Ovary (tissue), 9 donors: ENCODE results near the gene OOSP1. TPM values are rescaled to one million over a fixed set of nuclear protein-coding genes. Genes with fewer than 3 reads are reported as not detected.

Experiments
- DNase-seq, 5 donors: peaks; one replicate each; pipeline ENCODE4 v3.0.0-alpha.2; 2019 to 2020
- H3K27ac ChIP-seq, 2 donors: fragments of 200-600 bp; one replicate each; pipeline versions ENCODE4 v1.5.1 to v1.8.0; 2019 to 2022
- H3K27me3 ChIP-seq: fragments of 200-600 bp; one replicate; pipeline ENCODE4 v1.8.0; 2022
- H3K36me3 ChIP-seq: fragments of 200-600 bp; sonication (generic); one replicate; pipeline ENCODE4 v1.5.1; 2019
- H3K4me1 ChIP-seq: one replicate; pipeline ENCODE4 v1.8.1; 2013; ENCODE audit warnings: mild to moderate bottlenecking, moderate library complexity; ENCODE audit not compliant: insufficient read depth
- H3K4me3 ChIP-seq: fragments of 200-600 bp; sonication (generic); one replicate; pipeline ENCODE4 v1.5.1; 2017
- H3K9me3 ChIP-seq, 2 donors: fragments of 200-600 bp in 1 of 2; sonication (generic) in 1 of 2; one replicate each; pipeline versions ENCODE4 v1.5.1 to v1.8.1; 2013 to 2019; ENCODE audit warnings: mild to moderate bottlenecking in 1 of 2, moderate library complexity in 1 of 2
- CTCF ChIP-seq, 3 donors: fragments of 450-650 bp in 2 of 3; fragments of 200-600 bp in 1 of 3; IDR thresholded peaks; one replicate each; pipeline versions ENCODE4 v1.5.1 to v1.8.0; 2016 to 2022; ENCODE audit warnings: antibody characterized with exemption in 3 of 3, mild to moderate bottlenecking in 1 of 3
- EP300 ChIP-seq: sonication (generic); formaldehyde crosslinking; IDR thresholded peaks from one replicate; pipeline ENCODE4 v1.6.1; 2017; ENCODE audit warnings: antibody characterized with exemption
- POLR2A ChIP-seq: fragments of 450-650 bp; IDR thresholded peaks from one replicate; pipeline ENCODE4 v1.6.1; 2017; ENCODE audit warnings: antibody characterized with exemption, mild to moderate bottlenecking, moderate library complexity
- WGBS, 3 donors: extraction: QIAGEN DNeasy Blood & Tissue Kit in 1 of 3; methylation state at CpG; one replicate each; pipeline versions ENCODE4 v1.1.5 to v1.1.7; 2013 to 2017; 5-methylcytosine and 5-hydroxymethylcytosine counted together
- intact Hi-C, 4 donors: fragments of 100-400 bp; cut with DNase I; formaldehyde crosslinking; loops; one replicate each; pipeline versions ENCODE4 v1.11.0 to v1.15.1; 2022 to 2023
- polyA plus RNA-seq, 2 donors: library from polyadenylated mRNA; stranded (reverse); fragments of 200-250 nt in 1 of 2; fragments of 350-450 nt in 1 of 2; fragmentation: Illumina TruSeq in 1 of 2; extraction: RNeasy Lipid Tissue Mini Kit (QIAGEN cat#74804) in 1 of 2; gene quantifications; one replicate each; pipeline ENCODE4 v1.2.3, GENCODE V29; 2013 to 2014
- total RNA-seq, 7 donors: library from RNA; depleted of rRNA in 2 of 7; stranded (reverse); fragments of >200 nt in 2 of 7; fragmentation: NEBNext Ultra II Directional in 3 of 7; extraction: Animal tissue kit (Norgen Biotek cat#: 25700) in 3 of 7; gene quantifications; one replicate each; pipeline versions ENCODE4 v1.1.0 to v1.2.4, GENCODE V29; 2016 to 2023
- donor health status: DM: no; HTN: no; CAD: no; lungs with moderate emphysema.
- donor health status: DM: no; HTN: no; CAD: no.
- donor health status: Bipolar disorder and iron deficiency.
- donor health status: DM: yes; HTN: yes; CAD: no.
- donor health status: DM: no; HTN: no; CAD: no.
- donor health status: DM: yes; HTN: yes; CAD: no.

OOSP1 gene
- total and polyA plus RNA-seq, 9 donors = not detected

- no peaks in the 10 kb centered on the region for H3K27me3 ChIP-seq
- H3K4me3 ChIP-seq = no peak overlapping the region
- WGBS, 3 donors = 54 to 59% (median 55%) methylated on average over 2 of the region's 2 CpGs
- no peak for DNase-seq
- H3K27ac ChIP-seq = no peak overlapping the region
- no peaks in the 10 kb centered on the region for H3K36me3 ChIP-seq
- H3K9me3 ChIP-seq = no peaks in the 10 kb centered on the region
- TF ChIP-seq POLR2A (no peak), CTCF (IDR thresholded peaks at IDR 0.05) (no peak), EP300 (no peak)
- no peaks in the 10 kb centered on the region for H3K4me1 ChIP-seq
- intact Hi-C loops = no loop called here
These were observed 6.5 kb downstream of the OOSP1 start for GRCh38 chr11:59944720-59945119.

- 83 to 84% (median 83%) methylated on average over 4 of the region's 4 CpGs for WGBS, 3 donors
- Histone ChIP-seq H3K4me3 (no peak overlapping the region), H3K36me3 (no peaks in the 10 kb centered on the region), H3K27me3 (no peaks in the 10 kb centered on the region), H3K27ac (no peak overlapping the region), H3K9me3 (no peaks in the 10 kb centered on the region), H3K4me1 (no peaks in the 10 kb centered on the region)
- intact Hi-C loops = loop anchor here in 1 of 4 donors (10.0 kb wide), 1 partner anchor 729 kb away; no protein-coding TSS in a partner anchor
- no peak for DNase-seq
- no peak for TF ChIP-seq EP300
- no peak for TF ChIP-seq POLR2A
- no peak for TF ChIP-seq CTCF (IDR thresholded peaks at IDR 0.05)
These were observed 15.4 kb downstream of the OOSP1 start for GRCh38 chr11:59953463-59954218.

DNA sequence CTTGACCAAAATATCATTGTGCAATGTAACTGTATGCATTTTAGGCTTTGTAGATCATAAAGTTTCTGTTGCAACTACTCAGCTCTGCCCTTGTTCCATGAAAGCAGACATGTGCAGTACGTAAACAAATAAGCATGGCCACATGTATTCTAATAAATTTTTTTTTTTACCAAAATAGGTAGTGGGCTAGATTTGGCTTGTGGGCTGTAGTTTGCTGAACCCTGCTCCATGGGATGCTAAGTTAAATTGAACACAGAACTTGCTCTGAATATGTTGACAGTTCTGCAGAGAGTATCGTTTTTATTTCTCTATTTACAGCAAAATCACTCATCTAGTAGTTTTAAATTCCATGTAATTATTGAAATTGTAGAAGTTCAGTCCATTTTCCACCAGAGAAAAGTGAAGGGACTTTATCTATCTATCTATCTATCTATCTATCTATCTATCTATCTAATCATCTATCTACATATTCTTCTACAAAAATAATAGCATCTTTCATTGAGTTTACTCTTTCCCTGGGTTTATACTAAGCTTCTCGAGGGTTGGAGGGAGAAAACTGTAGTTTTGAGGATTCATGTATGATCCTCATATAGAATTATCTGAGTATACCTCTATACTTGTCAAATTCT, 16.1 kb downstream of the OOSP1 start:
- no peak for DNase-seq
- WGBS, 3 donors = 82 to 89% (median 88%) methylated on average over 3 of the region's 3 CpGs
- intact Hi-C loops = loop anchor here in 1 of 4 donors (10.0 kb wide), 1 partner anchor 730 kb away; no protein-coding TSS in a partner anchor
- Histone ChIP-seq H3K4me3 (no peak overlapping the region), H3K4me1 (no peaks in the 10 kb centered on the region), H3K36me3 (no peaks in the 10 kb centered on the region), H3K27ac (no peak overlapping the region), H3K27me3 (no peaks in the 10 kb centered on the region), H3K9me3 (no peaks in the 10 kb centered on the region)
- no peak for TF ChIP-seq CTCF (IDR thresholded peaks at IDR 0.05)
- TF ChIP-seq POLR2A = no peak
- TF ChIP-seq EP300 = no peak

GRCh38 chr11:59957094-59957493, 18.9 kb downstream of the OOSP1 start:
- Histone ChIP-seq H3K9me3 (no peaks in the 10 kb centered on the region), H3K4me3 (no peak overlapping the region), H3K27ac (no peak overlapping the region), H3K4me1 (no peaks in the 10 kb centered on the region), H3K36me3 (no peaks in the 10 kb centered on the region), H3K27me3 (no peaks in the 10 kb centered on the region)
- TF ChIP-seq POLR2A (no peak), CTCF (IDR thresholded peaks at IDR 0.05) (no peak), EP300 (no peak)
- DNase-seq = no peak
- intact Hi-C loops = loop anchor here in 1 of 4 donors (10.0 kb wide), 1 partner anchor 732 kb away; no protein-coding TSS in a partner anchor
- WGBS, 3 donors = 69 to 76% (median 74%) methylated on average over 4 of the region's 4 CpGs
